Calu3 (cell line): Measurements from ENCODE around the gene KIAA1614. TPM values are rescaled to one million over a fixed set of nuclear protein-coding genes. Genes with fewer than 3 reads are reported as not detected.

Source experiments
- BruUV-seq: library from RNA; stranded (reverse); fragments of 400-500 nt; replicated peaks from 2 replicates; lab custom pipeline; 2021; lab: Mats Ljungman, UMichigan
- CTCF ChIA-PET: fragments of 300-600 bp; sonication (Branson Sonifier 250); formaldehyde crosslinking; loops from one replicate; lab custom pipeline; 2022; ENCODE audit warnings: antibody characterized with exemption; lab: Charles Lee
- DNase-seq: peaks from one replicate; pipeline ENCODE4 v3.0.0; 2022
- H3K27ac Mint-ChIP-seq: one replicate; pipeline ENCODE4 v1.8.0; 2022; ENCODE audit warnings: mixed read lengths; ENCODE audit not compliant: unreplicated experiment
- H3K27me3 Mint-ChIP-seq: one replicate; pipeline ENCODE4 v1.8.0; 2022; ENCODE audit warnings: mixed read lengths; ENCODE audit not compliant: unreplicated experiment
- H3K36me3 Mint-ChIP-seq: one replicate; pipeline ENCODE4 v1.8.0; 2022; ENCODE audit warnings: mild to moderate bottlenecking, moderate library complexity, mixed read lengths; ENCODE audit not compliant: insufficient read depth, unreplicated experiment
- H3K4me1 Mint-ChIP-seq: one replicate; pipeline ENCODE4 v1.8.0; 2022; ENCODE audit warnings: mild to moderate bottlenecking, low read depth, mixed read lengths; ENCODE audit not compliant: unreplicated experiment
- H3K4me3 Mint-ChIP-seq: one replicate; pipeline ENCODE4 v1.8.0; 2022; ENCODE audit warnings: mild to moderate bottlenecking, low read depth, moderate library complexity, mixed read lengths; ENCODE audit not compliant: unreplicated experiment
- H3K9me3 Mint-ChIP-seq: one replicate; pipeline ENCODE4 v1.8.0; 2022; ENCODE audit warnings: low read depth, mixed read lengths; ENCODE audit not compliant: unreplicated experiment
- CTCF ChIP-seq: fragments of 200-600 bp; IDR thresholded peaks from one replicate; pipeline ENCODE4 v1.8.0; 2022; ENCODE audit warnings: antibody characterized with exemption; ENCODE audit not compliant: unreplicated experiment
- intact Hi-C: fragments of 100-400 bp; cut with micrococcal nuclease; formaldehyde crosslinking; loops from one replicate; pipeline ENCODE4 v1.10.0; 2022; ENCODE audit not compliant: unreplicated experiment
- total RNA-seq: library from RNA; stranded (reverse); gene quantifications from 2 replicates; pipeline ENCODE4 v1.2.3, GENCODE V29; 2022

Gene KIAA1614
- total RNA-seq, 1 experiment from 2014 or later, result 0.19 TPM

GRCh38 chr1:180936110-180937011 is 23.7 kb downstream of the KIAA1614 start:
- H3K27me3 Mint-ChIP-seq, result peaks cover 30% of the 10 kb centered on the region
- intact Hi-C loops, result no loop called here
- no peak overlapping the region for H3K4me3 Mint-ChIP-seq
- H3K27ac Mint-ChIP-seq, result no peak overlapping the region
- DNase-seq, result no peak
- CTCF ChIA-PET, result interaction anchor here (0.5 kb wide), 1 partner anchor 436 kb away, joined by 3 read pairs; no protein-coding TSS in a partner anchor
- BruUV-seq, result no TSS peak
- no peaks in the 10 kb centered on the region for H3K9me3 Mint-ChIP-seq
- H3K4me1 Mint-ChIP-seq, result no peaks in the 10 kb centered on the region
- no peaks in the 10 kb centered on the region for H3K36me3 Mint-ChIP-seq
- TF ChIP-seq CTCF, result no peak

GRCh38 chr1:180937012-180937372 is 24.3 kb downstream of the KIAA1614 start:
- no peak for TF ChIP-seq CTCF
- peaks cover 30% of the 10 kb centered on the region for H3K27me3 Mint-ChIP-seq
- no peaks in the 10 kb centered on the region for H3K4me1 Mint-ChIP-seq
- DNase-seq, result no peak
- BruUV-seq, result no TSS peak
- intact Hi-C loops, result no loop called here
- H3K9me3 Mint-ChIP-seq, result no peaks in the 10 kb centered on the region
- no peaks in the 10 kb centered on the region for H3K36me3 Mint-ChIP-seq
- no peak overlapping the region for H3K4me3 Mint-ChIP-seq
- CTCF ChIA-PET, result no interaction called here
- no peak overlapping the region for H3K27ac Mint-ChIP-seq

GRCh38 chr1:180937624-180938225 is 25.0 kb downstream of the KIAA1614 start:
- intact Hi-C loops, result no loop called here
- DNase-seq, result no peak
- TF ChIP-seq CTCF, result no peak
- no peak overlapping the region for H3K27ac Mint-ChIP-seq
- no peaks in the 10 kb centered on the region for H3K4me1 Mint-ChIP-seq
- H3K27me3 Mint-ChIP-seq, result peaks cover 30% of the 10 kb centered on the region
- H3K4me3 Mint-ChIP-seq, result no peak overlapping the region
- H3K36me3 Mint-ChIP-seq, result no peaks in the 10 kb centered on the region
- no peaks in the 10 kb centered on the region for H3K9me3 Mint-ChIP-seq
- CTCF ChIA-PET, result no interaction called here
- BruUV-seq, result no TSS peak

DNA sequence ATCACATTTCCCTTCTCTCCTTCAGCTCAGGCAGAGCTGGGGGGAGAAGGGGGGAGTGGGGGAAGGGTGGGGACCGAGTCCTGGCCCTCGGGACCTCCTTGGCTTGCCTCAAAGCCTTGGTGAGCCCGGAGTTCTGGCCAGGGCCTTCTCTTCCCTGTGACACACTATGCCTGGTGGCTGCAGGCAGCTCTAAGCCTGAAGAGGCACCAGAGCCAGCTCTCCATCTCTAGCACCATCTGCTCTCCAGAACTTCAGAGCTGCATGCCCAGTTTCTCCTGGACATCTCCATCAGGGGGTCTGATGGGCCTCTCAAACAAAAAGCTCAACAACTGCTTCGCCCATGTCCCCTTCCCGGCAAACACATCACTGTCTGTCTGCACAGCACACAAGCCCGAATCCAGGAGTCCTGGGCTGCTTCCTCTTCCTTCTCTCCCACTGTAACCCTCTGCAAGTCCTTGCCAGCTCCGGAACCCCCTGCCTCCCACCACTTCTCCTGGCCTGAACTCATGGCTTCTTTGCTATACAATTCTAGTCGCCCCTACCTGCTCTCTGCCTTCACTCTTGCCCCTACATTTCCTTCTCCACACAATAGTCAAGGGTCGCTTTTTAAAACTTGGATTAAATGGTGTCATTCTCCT is 26.5 kb downstream of the KIAA1614 start:
- CTCF ChIA-PET, result no interaction called here
- no peak overlapping the region for H3K27ac Mint-ChIP-seq
- DNase-seq, result no peak
- H3K4me1 Mint-ChIP-seq, result no peaks in the 10 kb centered on the region
- H3K36me3 Mint-ChIP-seq, result no peaks in the 10 kb centered on the region
- H3K4me3 Mint-ChIP-seq, result no peak overlapping the region
- TF ChIP-seq CTCF, result no peak
- intact Hi-C loops, result no loop called here
- H3K27me3 Mint-ChIP-seq, result peaks cover 30% of the 10 kb centered on the region
- no TSS peak for BruUV-seq
- no peaks in the 10 kb centered on the region for H3K9me3 Mint-ChIP-seq
